Smooth muscle cell (in vitro differentiated cells): ENCODE results near the gene LIPK. TPM values are rescaled to one million over a fixed set of nuclear protein-coding genes. Genes with fewer than 3 reads are reported as not detected.
A peak's percentile ranks its signal among the peaks of the same experiment; 100 is the strongest.

ENCODE experiments used
- DNase-seq: peaks from one replicate; lab custom pipeline; 2025; ENCODE audit not compliant: unreplicated experiment; lab: John Stamatoyannopoulos, UW
- H2AFZ ChIP-seq: fragments of 200-600 bp; sonication (generic); 2 replicates; pipeline ENCODE4 v1.6.0; 2016; ENCODE audit warnings: antibody characterized with exemption, low read depth, mild to moderate bottlenecking
- H3F3A ChIP-seq: fragments of 200-600 bp; sonication (generic); 2 replicates; pipeline ENCODE4 v1.6.0; 2017; ENCODE audit warnings: antibody characterized with exemption, low read depth
- H3K27ac ChIP-seq: fragments of 200-600 bp; sonication (generic); 2 replicates; pipeline ENCODE4 v1.5.1; 2016; ENCODE audit warnings: low read depth, mild to moderate bottlenecking
- H3K27me3 ChIP-seq: fragments of 200-600 bp; sonication (generic); 2 replicates; pipeline ENCODE4 v1.6.1; 2016; ENCODE audit warnings: low read depth, mild to moderate bottlenecking
- H3K36me3 ChIP-seq: fragments of 200-600 bp; sonication (generic); 2 replicates; pipeline ENCODE4 v1.5.1; 2016; ENCODE audit warnings: low read depth
- H3K4me1 ChIP-seq: fragments of 200-600 bp; sonication (generic); 2 replicates; pipeline ENCODE4 v1.5.1; 2016; ENCODE audit warnings: low read depth
- H3K4me2 ChIP-seq: fragments of 200-600 bp; sonication (generic); 2 replicates; pipeline ENCODE4 v1.6.0; 2016; ENCODE audit warnings: mild to moderate bottlenecking
- H3K4me3 ChIP-seq: fragments of 200-600 bp; sonication (generic); 2 replicates; pipeline ENCODE4 v1.5.1; 2016; ENCODE audit warnings: mild to moderate bottlenecking
- H3K79me2 ChIP-seq: fragments of 200-600 bp; sonication (generic); 2 replicates; pipeline ENCODE4 v1.6.0; 2016; ENCODE audit warnings: low read depth, mild to moderate bottlenecking
- H3K9ac ChIP-seq: fragments of 200-600 bp; sonication (generic); 2 replicates; pipeline ENCODE4 v1.6.0; 2016; ENCODE audit warnings: low read depth
- H3K9me3 ChIP-seq: fragments of 200-600 bp; sonication (generic); replicated peaks from 2 replicates; pipeline ENCODE4 v1.5.1; 2016; ENCODE audit warnings: low read depth
- H4K20me1 ChIP-seq: fragments of 200-600 bp; sonication (generic); 2 replicates; pipeline ENCODE4 v1.6.0; 2016; ENCODE audit warnings: low read depth
- WGBS: methylation state at CpG from one replicate; pipeline ENCODE4 v1.1.7; 2016; ENCODE audit warnings: low lambda C conversion rate; 5-methylcytosine and 5-hydroxymethylcytosine counted together
- polyA plus RNA-seq: library from polyadenylated mRNA; unstranded; fragments of >200 nt; fragmentation: Nextera tagmentation; extraction: Ambion mirVana; gene quantifications from 2 replicates; pipeline ENCODE4 v1.2.1, GENCODE V29; 2016
- total RNA-seq: library from RNA; depleted of rRNA; stranded (reverse); fragments of >200 nt; gene quantifications from 2 replicates; pipeline ENCODE4 v1.2.3, GENCODE V29; 2014
- TF ChIP-seq, protein P1 (sequence below): fragments of 200-600 bp; sonication (generic); IDR thresholded peaks from 2 replicates; pipeline ENCODE4 v1.5.1; 2017; ENCODE audit warnings: borderline replicate concordance, mild to moderate bottlenecking, antibody characterized with exemption; ENCODE audit not compliant: insufficient read depth, poor library complexity, severe bottlenecking

The LIPK gene
- total and polyA plus RNA-seq, 2 experiments from 2014 or later, result 0.18 TPM; not detected in 1

DNA sequence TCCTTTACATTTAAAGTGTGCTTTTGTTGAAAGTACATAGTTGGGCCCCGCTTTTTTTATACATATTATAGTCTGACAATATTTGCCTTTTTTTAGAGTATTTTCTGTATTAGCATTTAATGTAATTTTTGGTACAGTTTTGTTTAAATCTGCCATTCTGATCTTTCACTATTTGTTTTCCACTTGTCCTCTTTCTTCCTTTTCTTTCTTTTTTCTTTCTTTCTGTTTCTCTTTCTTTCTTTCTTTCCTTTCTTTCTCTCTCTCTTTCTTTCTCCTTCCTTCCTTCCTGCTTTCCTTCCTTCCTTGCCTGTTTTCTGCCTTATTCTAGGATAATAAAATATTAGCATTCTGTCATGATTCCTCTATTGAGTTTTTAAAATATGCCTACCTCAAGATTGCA lies 9.5 kb downstream of the LIPK start:
- Histone ChIP-seq H3K27me3 (peaks cover 27% of the 10 kb centered on the region), H3K4me3 (no peak overlapping the region), H3F3A (no peaks in the 10 kb centered on the region), H3K27ac (no peak overlapping the region), H4K20me1 (no peaks in the 10 kb centered on the region), H3K9me3 (no peaks in the 10 kb centered on the region), H3K9ac (no peak overlapping the region), H3K79me2 (no peaks in the 10 kb centered on the region), H2AFZ (no peak overlapping the region), H3K36me3 (no peaks in the 10 kb centered on the region), H3K4me1 (no peaks in the 10 kb centered on the region), H3K4me2 (no peak overlapping the region)
- TF ChIP-seq, protein P1, sequence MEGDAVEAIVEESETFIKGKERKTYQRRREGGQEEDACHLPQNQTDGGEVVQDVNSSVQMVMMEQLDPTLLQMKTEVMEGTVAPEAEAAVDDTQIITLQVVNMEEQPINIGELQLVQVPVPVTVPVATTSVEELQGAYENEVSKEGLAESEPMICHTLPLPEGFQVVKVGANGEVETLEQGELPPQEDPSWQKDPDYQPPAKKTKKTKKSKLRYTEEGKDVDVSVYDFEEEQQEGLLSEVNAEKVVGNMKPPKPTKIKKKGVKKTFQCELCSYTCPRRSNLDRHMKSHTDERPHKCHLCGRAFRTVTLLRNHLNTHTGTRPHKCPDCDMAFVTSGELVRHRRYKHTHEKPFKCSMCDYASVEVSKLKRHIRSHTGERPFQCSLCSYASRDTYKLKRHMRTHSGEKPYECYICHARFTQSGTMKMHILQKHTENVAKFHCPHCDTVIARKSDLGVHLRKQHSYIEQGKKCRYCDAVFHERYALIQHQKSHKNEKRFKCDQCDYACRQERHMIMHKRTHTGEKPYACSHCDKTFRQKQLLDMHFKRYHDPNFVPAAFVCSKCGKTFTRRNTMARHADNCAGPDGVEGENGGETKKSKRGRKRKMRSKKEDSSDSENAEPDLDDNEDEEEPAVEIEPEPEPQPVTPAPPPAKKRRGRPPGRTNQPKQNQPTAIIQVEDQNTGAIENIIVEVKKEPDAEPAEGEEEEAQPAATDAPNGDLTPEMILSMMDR, result no peak
- DNase-seq, result no peak
- 100% methylated on average over 1 of the region's 1 CpG for WGBS

- Histone ChIP-seq H3K9ac (no peak overlapping the region), H2AFZ (no peak overlapping the region), H3K79me2 (no peaks in the 10 kb centered on the region), H3K36me3 (no peaks in the 10 kb centered on the region), H3K9me3 (no peaks in the 10 kb centered on the region), H3K4me1 (no peaks in the 10 kb centered on the region), H3F3A (no peaks in the 10 kb centered on the region), H4K20me1 (no peaks in the 10 kb centered on the region), H3K27ac (no peak overlapping the region), H3K4me2 (no peak overlapping the region), H3K27me3 (peaks cover 48% of the 10 kb centered on the region), H3K4me3 (no peak overlapping the region)
- 85% methylated on average over 4 of the region's 4 CpGs for WGBS
- DNase-seq, result no peak
- TF ChIP-seq, protein P1, result no peak
These were observed 15.3 kb downstream of the LIPK start for GRCh38 chr10:88721392-88721791.

DNA sequence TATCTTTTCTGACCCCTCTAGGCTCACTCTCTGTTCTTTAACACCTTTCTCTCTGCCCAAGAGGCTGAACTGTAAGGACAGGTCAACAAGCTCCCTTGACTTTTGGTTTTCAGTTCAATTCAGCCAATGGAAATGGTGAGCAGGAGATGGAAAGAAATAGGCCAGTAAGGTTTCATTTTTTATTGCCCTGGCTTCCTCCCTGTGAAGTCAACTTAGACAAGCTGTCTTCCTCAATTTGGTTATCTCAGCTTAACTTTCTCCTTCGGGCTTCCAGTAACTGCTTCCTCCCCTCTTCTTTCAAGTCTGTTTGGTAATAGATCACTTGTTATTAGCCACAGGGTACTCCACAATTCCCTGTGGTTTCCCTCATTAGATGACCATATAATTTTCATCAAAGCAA lies 19.7 kb downstream of the LIPK start:
- H2AFZ ChIP-seq, result no peak overlapping the region
- H3K9ac ChIP-seq, result no peak overlapping the region
- no peaks in the 10 kb centered on the region for H3K79me2 ChIP-seq
- no peak overlapping the region for H3K4me3 ChIP-seq
- no peaks in the 10 kb centered on the region for H3K36me3 ChIP-seq
- H3K27ac ChIP-seq, result no peak overlapping the region
- 24% methylated on average over 1 of the region's 1 CpG for WGBS
- TF ChIP-seq, protein P1, result no peak
- peaks cover 50% of the 10 kb centered on the region for H3K27me3 ChIP-seq
- H3K4me2 ChIP-seq, result no peak overlapping the region
- no peaks in the 10 kb centered on the region for H3K4me1 ChIP-seq
- no peaks in the 10 kb centered on the region for H4K20me1 ChIP-seq
- no peaks in the 10 kb centered on the region for H3K9me3 ChIP-seq
- H3F3A ChIP-seq, result no peaks in the 10 kb centered on the region
- no peak for DNase-seq

GRCh38 chr10:88728107-88728763 lies 22.2 kb downstream of the LIPK start:
- H3K36me3 ChIP-seq, result no peaks in the 10 kb centered on the region
- WGBS, result 64% methylated on average over 30 of the region's 30 CpGs
- no peak for DNase-seq

More at GRCh38 chr10:88728107-88728763, 22.2 kb downstream of the LIPK start:
- no peak overlapping the region for H3K4me3 ChIP-seq
- H3K4me2 ChIP-seq, result no peak overlapping the region
- H3K9ac ChIP-seq, result no peak overlapping the region
- no peaks in the 10 kb centered on the region for H3K79me2 ChIP-seq
- H3K27ac ChIP-seq, result no peak overlapping the region
- no peaks in the 10 kb centered on the region for H4K20me1 ChIP-seq
- H3K27me3 ChIP-seq, result peaks cover 43% of the 10 kb centered on the region
- no peaks in the 10 kb centered on the region for H3K9me3 ChIP-seq
- H3F3A ChIP-seq, result no peaks in the 10 kb centered on the region
- no peaks in the 10 kb centered on the region for H3K4me1 ChIP-seq
- H2AFZ ChIP-seq, result no peak overlapping the region
- TF ChIP-seq, protein P1, result peak; percentile 28
